Fibroblast of lung (primary cell): ENCODE results near the gene NLGN2.

Experiments used
- CTCF ChIP-seq, 2 donors: IDR thresholded peaks in 1 of 2; conservative IDR thresholded peaks in 1 of 2; 1 replicate in 1 of 2; 2 replicates in 1 of 2; pipeline ENCODE4 v1.5.1; 2011 to 2012; ENCODE audit warnings: low read length in 2 of 2, control low read depth in 1 of 2, inconsistent platforms in 1 of 2, low read depth in 1 of 2, mild to moderate bottlenecking in 1 of 2
- EZH2 ChIP-seq: IDR thresholded peaks from 2 replicates; pipeline ENCODE4 v1.5.1; 2012; ENCODE audit warnings: low read length, control low read depth, mild to moderate bottlenecking; ENCODE audit errors: missing control alignments

- TF ChIP-seq CTCF (conservative IDR thresholded peaks at IDR 0.05 in 1 of 2, IDR thresholded peaks at IDR 0.05 in 1 of 2; ENCODE audit: low read depth in 1 of 2, low read length in 2 of 2): no peak
- TF ChIP-seq EZH2: no peak
Observed at GRCh38 chr17:7403043-7403726, 4.5 kb upstream of the NLGN2 start.
